Neural crest cell (in vitro differentiated cells): ENCODE measurements around the gene PROCR. TPM values are rescaled to one million over a fixed set of nuclear protein-coding genes. Genes with fewer than 3 reads are reported as not detected.

ENCODE experiments used
- DNase-seq: peaks from one replicate; pipeline ENCODE4 v3.0.0; 2021; ENCODE audit warnings: low read depth, mixed read lengths, low spot score
- H3K27ac Mint-ChIP-seq: one replicate; pipeline ENCODE4 v1.8.0; 2021; ENCODE audit warnings: mild to moderate bottlenecking, mixed read lengths; ENCODE audit not compliant: unreplicated experiment
- H3K27me3 Mint-ChIP-seq: 2 replicates; pipeline ENCODE4 v1.8.0; 2021; ENCODE audit warnings: low read depth, mild to moderate bottlenecking, mixed read lengths
- H3K36me3 Mint-ChIP-seq: 2 replicates; pipeline ENCODE4 v1.8.0; 2021; ENCODE audit warnings: low read depth, mild to moderate bottlenecking, mixed read lengths
- H3K4me1 Mint-ChIP-seq: 2 replicates; pipeline ENCODE4 v1.8.0; 2021; ENCODE audit warnings: mixed read lengths
- H3K4me3 Mint-ChIP-seq: one replicate; pipeline ENCODE4 v1.8.0; 2021; ENCODE audit warnings: mild to moderate bottlenecking, mixed read lengths
- H3K9me3 Mint-ChIP-seq: 2 replicates; pipeline ENCODE4 v1.8.0; 2021; ENCODE audit warnings: mixed read lengths
- CTCF ChIP-seq: fragments of 200-600 bp; sonication (generic); conservative IDR thresholded peaks from 2 replicates; pipeline ENCODE4 v1.5.0; 2021; ENCODE audit warnings: antibody characterized with exemption, mild to moderate bottlenecking
- long read RNA-seq: library from polyadenylated mRNA; unstranded; transcript quantifications from one replicate; pipeline ENCODE4 v2.0.0, GENCODE V29; 2020
- total RNA-seq: library from RNA; stranded (reverse); gene quantifications from 2 replicates; pipeline ENCODE4 v1.2.1, GENCODE V29; 2021

The PROCR gene
- not detected in 2 replicates for total RNA-seq
- long read RNA-seq, partial matches to known transcripts, result 0 of 1 reads
- long read RNA-seq, other reads (novel, unspliced or antisense), result 0 of 1 reads

- Mint-ChIP-seq H3K36me3 (peaks cover 4% of the 10 kb centered on the region), H3K9me3 (peaks cover 3% of the 10 kb centered on the region), H3K27ac (no peak within 1 kb of the TSS), H3K27me3 (peaks cover 47% of the 10 kb centered on the region), H3K4me1 (peaks cover 3% of the 10 kb centered on the region), H3K4me3 (no peak within 1 kb of the TSS)
- no peak for TF ChIP-seq CTCF
- DNase-seq, result no peak
Observed at GRCh38 chr20:35171753-35172433, at the start of gene PROCR. Gene PROCR (plus strand): TSS chr20:35172072. CDS start chr20:35172155, 83 bp downstream.

- H3K36me3 Mint-ChIP-seq, result peaks cover 23% of the 10 kb centered on the region
Observed at GRCh38 chr20:35122756-35123405, 49.0 kb upstream of the PROCR start.

GRCh38 chr20:35125753-35126152 lies 46.1 kb upstream of the PROCR start:
- no peak for TF ChIP-seq CTCF
- H3K4me3 Mint-ChIP-seq, result no peak overlapping the region
- no peak for DNase-seq

More at GRCh38 chr20:35122756-35123405, 49.0 kb upstream of the PROCR start:
- TF ChIP-seq CTCF, result no peak
- no peak for DNase-seq
- no peak overlapping the region for H3K4me3 Mint-ChIP-seq
- no peaks in the 10 kb centered on the region for H3K4me1 Mint-ChIP-seq
- no peaks in the 10 kb centered on the region for H3K9me3 Mint-ChIP-seq
- H3K27me3 Mint-ChIP-seq, result no peaks in the 10 kb centered on the region
- H3K27ac Mint-ChIP-seq, result peak overlapping the region; percentile 73

GRCh38 chr20:35129647-35130069 lies 42.2 kb upstream of the PROCR start:
- no peak for DNase-seq
- H3K4me1 Mint-ChIP-seq, result no peaks in the 10 kb centered on the region
- H3K9me3 Mint-ChIP-seq, result no peaks in the 10 kb centered on the region
- H3K27me3 Mint-ChIP-seq, result no peaks in the 10 kb centered on the region
- H3K27ac Mint-ChIP-seq, result no peak overlapping the region
- no peak overlapping the region for H3K4me3 Mint-ChIP-seq
- peaks cover 11% of the 10 kb centered on the region for H3K36me3 Mint-ChIP-seq
- TF ChIP-seq CTCF, result no peak

More at GRCh38 chr20:35125753-35126152, 46.1 kb upstream of the PROCR start:
- H3K27me3 Mint-ChIP-seq, result no peaks in the 10 kb centered on the region
- H3K9me3 Mint-ChIP-seq, result no peaks in the 10 kb centered on the region
- peaks cover 17% of the 10 kb centered on the region for H3K36me3 Mint-ChIP-seq
- no peaks in the 10 kb centered on the region for H3K4me1 Mint-ChIP-seq
- H3K27ac Mint-ChIP-seq, result no peak overlapping the region

- H3K36me3 Mint-ChIP-seq, result peaks cover 9% of the 10 kb centered on the region
- H3K4me3 Mint-ChIP-seq, result no peak overlapping the region
- H3K27ac Mint-ChIP-seq, result peak overlapping the region; percentile 90
Observed at GRCh38 chr20:35131934-35132333, 39.9 kb upstream of the PROCR start.

More at GRCh38 chr20:35131934-35132333, 39.9 kb upstream of the PROCR start:
- TF ChIP-seq CTCF, result no peak
- Mint-ChIP-seq H3K4me1 (no peaks in the 10 kb centered on the region), H3K9me3 (no peaks in the 10 kb centered on the region), H3K27me3 (no peaks in the 10 kb centered on the region)
- no peak for DNase-seq
